22Rv1 (cell line): Measurements from ENCODE around the gene PARP1.

Experiments
- CTCF ChIP-seq: fragments of 450-650 bp; IDR thresholded peaks from 2 replicates; pipeline ENCODE4 v1.5.1; 2017; ENCODE audit warnings: mild to moderate bottlenecking
- ZFX ChIP-seq: fragments of 450-650 bp; IDR thresholded peaks from 2 replicates; pipeline ENCODE4 v1.6.1; 2017; ENCODE audit warnings: antibody characterized with exemption, borderline replicate concordance

GRCh38 chr1:226429858-226430715 is 22.2 kb upstream of the PARP1 start:
- no peak for TF ChIP-seq CTCF
- TF ChIP-seq ZFX = no peak
